ENCODE results near the gene BEST2.
A peak's percentile ranks its signal among the peaks of the same experiment; 100 is the strongest.

Gene BEST2

DNA sequence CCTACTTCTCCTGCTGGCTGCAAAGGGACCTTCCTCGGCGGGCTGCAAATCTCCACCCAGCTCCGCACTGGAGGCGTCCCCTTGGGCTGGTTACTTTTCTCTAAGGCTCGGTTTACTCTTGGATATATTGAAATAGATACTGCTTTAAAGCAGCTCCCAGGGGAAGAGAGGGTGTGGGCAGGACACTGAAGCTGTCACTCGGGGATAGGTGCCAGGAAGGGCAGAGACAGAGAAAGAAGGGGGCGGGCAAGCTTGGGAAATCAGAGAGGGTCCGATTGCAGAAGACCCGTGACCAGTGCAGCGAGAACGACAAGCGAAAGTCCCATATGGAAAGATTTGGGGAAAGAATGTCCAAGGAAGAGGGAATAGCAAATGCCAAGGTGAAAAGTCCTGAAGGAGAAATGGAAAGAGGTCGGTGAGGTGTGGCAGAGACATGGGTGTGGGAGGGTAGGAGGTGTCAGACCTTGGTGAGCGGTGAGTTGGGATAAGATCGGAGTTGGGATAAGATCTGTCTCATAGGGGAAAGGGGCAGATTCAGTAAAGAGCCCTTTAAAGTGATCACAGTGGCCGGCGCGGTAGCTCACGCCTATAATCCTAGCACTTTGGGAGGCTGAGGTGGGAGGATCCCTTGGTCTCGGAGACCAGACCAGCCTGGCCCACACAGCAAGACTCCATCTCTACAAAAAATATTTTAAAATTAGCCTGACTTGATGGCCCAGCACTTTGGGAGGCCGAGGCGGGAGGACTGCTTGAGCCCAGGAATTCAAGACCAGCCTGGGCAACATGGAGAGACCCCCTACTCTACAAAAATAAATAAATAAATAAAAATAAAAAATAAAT is 50.9 kb downstream of the BEST2 start:
- no peak for DNase-seq

DNA sequence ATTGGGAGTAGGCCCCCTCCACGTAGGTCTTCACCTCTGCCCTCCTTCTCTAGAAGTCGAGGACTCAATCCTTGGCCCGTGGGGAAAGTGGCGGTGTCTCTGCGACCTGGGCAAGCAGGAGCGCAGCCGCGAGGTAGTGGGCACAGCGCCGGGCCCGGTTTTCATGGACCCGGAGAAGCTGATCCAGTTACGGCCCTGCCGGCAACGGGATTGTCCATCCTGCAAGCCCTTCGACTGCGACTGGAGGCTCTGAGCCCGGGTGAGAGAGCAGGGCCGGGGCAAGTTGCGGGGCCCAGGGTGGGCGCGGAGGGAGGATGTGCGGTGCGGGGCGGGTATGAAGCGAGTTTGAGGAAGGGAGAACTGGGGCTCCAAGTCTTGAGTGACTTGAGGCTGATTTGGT is 52.5 kb downstream of the BEST2 start:
- no peak for DNase-seq

DNA sequence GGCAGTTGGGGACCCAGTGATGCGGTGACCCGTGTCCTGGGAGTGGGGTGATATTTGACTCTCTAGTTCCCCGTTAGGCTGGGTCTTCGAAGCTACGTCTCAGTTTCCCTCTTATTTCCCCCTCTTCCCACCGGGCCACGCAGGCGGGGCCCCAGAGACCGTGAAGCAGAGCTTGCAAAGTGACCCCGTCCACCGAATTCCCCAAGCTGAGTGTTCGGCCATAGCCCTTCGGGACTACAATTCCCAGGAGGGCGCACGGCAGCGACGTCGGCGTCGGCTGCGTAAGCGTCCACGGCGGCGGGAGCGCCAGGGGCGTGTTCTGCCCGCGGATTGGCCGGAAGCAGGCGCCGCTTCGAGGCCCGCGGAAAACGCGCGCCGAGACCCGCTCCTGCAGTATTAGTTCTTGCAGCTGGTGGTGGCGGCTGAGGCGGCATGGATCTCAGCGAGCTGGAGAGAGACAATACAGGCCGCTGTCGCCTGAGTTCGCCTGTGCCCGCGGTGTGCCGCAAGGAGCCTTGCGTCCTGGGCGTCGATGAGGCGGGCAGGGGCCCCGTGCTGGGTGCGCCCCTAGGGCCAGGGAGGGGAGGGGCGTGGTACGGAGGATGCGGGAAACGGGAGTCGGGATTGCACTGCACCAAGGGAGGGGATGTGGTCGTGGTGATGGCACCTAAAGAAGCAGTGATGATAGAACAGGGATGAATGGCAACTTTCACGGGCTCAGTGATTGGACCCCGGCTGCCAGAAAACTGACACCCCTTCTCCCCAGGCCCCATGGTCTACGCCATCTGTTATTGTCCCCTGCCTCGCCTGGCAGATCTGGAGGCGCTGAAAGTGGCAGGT is 54.9 kb downstream of the BEST2 start, which contains the start of gene RNASEH2A:
Gene RNASEH2A, plus strand, starts transcription at position 343 of the 840 bp plus-strand sequence. Its CDS starts 90 bp downstream, at position 433.
- peak; percentile 62 to 78 for DNase-seq

Measured in SW 1271 (cell line).